ENCODE data around the gene WNT5B.

DNA sequence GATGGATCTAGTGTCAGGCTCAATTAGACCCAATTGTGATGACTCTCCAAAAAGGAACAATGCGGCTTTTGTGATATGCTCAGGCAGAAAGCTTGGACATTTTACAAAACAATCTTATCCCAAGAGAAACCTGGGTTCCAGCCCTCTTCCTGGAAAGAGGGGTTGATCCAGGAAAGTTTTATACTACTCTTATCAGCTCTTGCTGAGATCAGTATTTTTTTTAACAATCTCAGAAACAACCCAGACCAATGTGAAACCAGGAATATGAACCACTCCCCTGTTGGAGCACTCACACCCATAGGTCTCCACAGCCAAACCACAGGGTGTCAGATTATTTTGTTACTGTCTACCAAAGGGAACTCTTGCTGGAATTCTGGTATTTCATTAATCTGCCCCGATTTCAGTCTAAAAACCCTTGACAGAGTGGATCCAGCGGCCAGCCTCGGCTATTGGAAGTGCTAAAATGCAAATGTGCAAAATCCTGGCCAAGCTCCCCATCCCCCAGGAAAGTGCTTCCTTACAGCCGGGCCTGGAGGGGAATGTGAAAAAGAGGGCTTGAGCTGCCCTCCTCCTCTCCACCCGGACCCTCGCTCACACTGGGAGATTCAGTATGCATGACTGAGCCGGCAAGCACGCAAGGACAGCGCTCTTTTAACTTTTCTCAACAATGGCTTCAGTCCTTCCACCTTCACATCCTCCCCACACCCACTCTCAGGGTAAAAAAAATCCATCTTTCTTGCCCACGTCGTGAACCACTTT is 38.6 kb upstream of the WNT5B start:
- TF ChIP-seq, protein P1, sequence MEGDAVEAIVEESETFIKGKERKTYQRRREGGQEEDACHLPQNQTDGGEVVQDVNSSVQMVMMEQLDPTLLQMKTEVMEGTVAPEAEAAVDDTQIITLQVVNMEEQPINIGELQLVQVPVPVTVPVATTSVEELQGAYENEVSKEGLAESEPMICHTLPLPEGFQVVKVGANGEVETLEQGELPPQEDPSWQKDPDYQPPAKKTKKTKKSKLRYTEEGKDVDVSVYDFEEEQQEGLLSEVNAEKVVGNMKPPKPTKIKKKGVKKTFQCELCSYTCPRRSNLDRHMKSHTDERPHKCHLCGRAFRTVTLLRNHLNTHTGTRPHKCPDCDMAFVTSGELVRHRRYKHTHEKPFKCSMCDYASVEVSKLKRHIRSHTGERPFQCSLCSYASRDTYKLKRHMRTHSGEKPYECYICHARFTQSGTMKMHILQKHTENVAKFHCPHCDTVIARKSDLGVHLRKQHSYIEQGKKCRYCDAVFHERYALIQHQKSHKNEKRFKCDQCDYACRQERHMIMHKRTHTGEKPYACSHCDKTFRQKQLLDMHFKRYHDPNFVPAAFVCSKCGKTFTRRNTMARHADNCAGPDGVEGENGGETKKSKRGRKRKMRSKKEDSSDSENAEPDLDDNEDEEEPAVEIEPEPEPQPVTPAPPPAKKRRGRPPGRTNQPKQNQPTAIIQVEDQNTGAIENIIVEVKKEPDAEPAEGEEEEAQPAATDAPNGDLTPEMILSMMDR (IDR thresholded peaks at IDR 0.05; ENCODE audit: low read depth, low read length, missing input control): no peak
- TF ChIP-seq GABPA (IDR thresholded peaks at IDR 0.05 in 1 of 2, conservative IDR thresholded peaks at IDR 0.05 in 1 of 2) (no peak), EGR1 (IDR thresholded peaks at IDR 0.05; ENCODE audit: low read depth in 2 of 2) (no peak), HNF4G (IDR thresholded peaks at IDR 0.05) (no peak), JUND (IDR thresholded peaks at IDR 0.05) (no peak), RAD21 (IDR thresholded peaks at IDR 0.05) (no peak)
- TF ChIP-seq, protein P2, sequence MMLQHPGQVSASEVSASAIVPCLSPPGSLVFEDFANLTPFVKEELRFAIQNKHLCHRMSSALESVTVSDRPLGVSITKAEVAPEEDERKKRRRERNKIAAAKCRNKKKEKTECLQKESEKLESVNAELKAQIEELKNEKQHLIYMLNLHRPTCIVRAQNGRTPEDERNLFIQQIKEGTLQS (IDR thresholded peaks at IDR 0.05): no peak
